H1 (cell line): Measurements from ENCODE around the gene HARS1. TPM values are rescaled to one million over a fixed set of nuclear protein-coding genes. Genes with fewer than 3 reads are reported as not detected.

Experiments used
- FOSL1 ChIP-seq: IDR thresholded peaks from 2 replicates; pipeline ENCODE4 v1.6.1; 2011; ENCODE audit warnings: mild to moderate bottlenecking, low read depth, low read length, moderate library complexity; ENCODE audit not compliant: insufficient read depth
- GABPA ChIP-seq: IDR thresholded peaks from 2 replicates; pipeline ENCODE4 v1.6.1; 2011; ENCODE audit warnings: mild to moderate bottlenecking, low read length, moderate library complexity, borderline replicate concordance; ENCODE audit not compliant: insufficient read depth
- HDAC2 ChIP-seq, 2 experiments: fragments of 300-600 bp in 1 of 2; sonication (generic) in 1 of 2; IDR thresholded peaks; 2 replicates each; pipeline ENCODE4 v1.6.1; 2011 to 2012; ENCODE audit warnings: low read depth in 2 of 2, low read length in 2 of 2, mild to moderate bottlenecking in 2 of 2, moderate library complexity in 2 of 2, borderline replicate concordance in 1 of 2, inconsistent platforms in 1 of 2
- KDM5A ChIP-seq: fragments of 200-600 bp; IDR thresholded peaks from 2 replicates; pipeline ENCODE4 v1.7.1; 2012; ENCODE audit warnings: mild to moderate bottlenecking, low read length, inconsistent platforms, mixed read lengths
- SAP30 ChIP-seq: fragments of 300-600 bp; sonication (generic); IDR thresholded peaks from 2 replicates; pipeline ENCODE4 v1.7.1; 2012; ENCODE audit warnings: low read length, moderate library complexity, mild to moderate bottlenecking, inconsistent platforms; ENCODE audit not compliant: insufficient read depth, insufficient replicate concordance
- TAF1 ChIP-seq: IDR thresholded peaks from 2 replicates; pipeline ENCODE4 v1.6.1; 2011; ENCODE audit warnings: mild to moderate bottlenecking, low read depth, low read length
- polyA plus RNA-seq, 7 experiments: library from polyadenylated mRNA; depleted of rRNA in 3 of 7; stranded (reverse) in 5 of 7; unstranded in 2 of 7; fragments of >200 nt in 5 of 7; fragments of 200-250 nt in 2 of 7; gene quantifications; 1 replicate in 5 of 7; 2 replicates in 1 of 7; 4 replicates in 1 of 7; pipeline versions ENCODE4 v1.2.1 to v1.2.3, GENCODE V29; 2011 to 2013; ENCODE audit warnings: missing spikeins in 2 of 7, mixed read lengths in 2 of 7
- total RNA-seq: library from RNA; stranded (reverse); fragmentation: NEBNext Ultra II Directional; extraction: Animal tissue kit (Norgen Biotek cat#: 25700); gene quantifications from 2 replicates; pipeline ENCODE4 v1.2.1, GENCODE V29; 2021

Gene HARS1
- total and polyA plus RNA-seq, 2 of the 8 experiments (the other 6 are each of a cell fraction or from before 2014, with no cell fraction given) = 27.8 to 56.8 TPM

- TF ChIP-seq KDM5A = no peak
- no peak for TF ChIP-seq FOSL1
- TF ChIP-seq SAP30 = no peak
- no peak for TF ChIP-seq HDAC2 (IDR thresholded peaks at IDR 0.05; ENCODE audit: borderline replicate concordance in 1 of 2, low read depth in 2 of 2, low read length in 2 of 2)
- no peak for TF ChIP-seq TAF1
- TF ChIP-seq GABPA = no peak
These were observed 59.3 kb downstream of the HARS1 start (continued) for GRCh38 chr5:140631831-140632365.
